ENCODE measurements around the gene RDH16.

RDH16 gene

DNA sequence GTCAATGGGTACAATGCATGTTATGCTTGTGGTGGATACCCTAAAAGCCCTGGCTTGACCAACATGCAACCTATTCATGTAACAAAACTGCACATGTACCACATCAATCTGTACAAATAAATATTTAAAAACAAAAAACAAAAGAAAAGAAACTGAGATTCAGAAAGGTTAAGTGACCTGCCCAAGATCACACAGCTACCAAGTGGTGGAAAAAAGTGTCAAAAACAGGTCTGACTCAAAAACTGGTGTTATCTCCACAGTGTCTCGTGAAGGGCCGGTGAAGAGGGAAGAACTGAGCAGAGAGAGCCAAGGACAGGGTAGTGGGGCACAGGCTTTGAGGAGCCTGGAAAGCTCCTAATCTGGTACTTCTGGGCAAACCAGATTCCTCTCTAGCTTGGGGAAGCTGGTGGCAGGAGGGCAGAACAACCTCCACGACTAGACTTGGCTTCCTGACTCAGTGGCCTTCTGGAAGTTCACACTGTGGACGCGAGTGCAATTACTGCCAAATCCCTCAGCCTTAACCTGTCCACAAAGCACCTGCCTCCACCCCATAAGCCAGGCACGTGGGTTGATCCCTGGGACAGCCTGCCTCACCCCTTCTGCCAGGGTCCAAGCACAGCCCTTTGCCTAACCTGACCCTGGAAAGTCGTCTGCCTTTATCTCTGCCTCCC, 33.4 kb upstream of the RDH16 start:
- Histone ChIP-seq H3K27me3 (ENCODE audit: insufficient read depth, low read depth) (no peaks in the 10 kb centered on the region), H2AFZ (ENCODE audit: low read depth) (peak overlapping the region; percentile 20; the same call in 1 of the 2 replicates), H3K79me2 (ENCODE audit: insufficient read depth, low read depth) (no peaks in the 10 kb centered on the region), H3K4me2 (peak overlapping the region; percentile 24), H3K36me3 (ENCODE audit: insufficient read depth) (no peaks in the 10 kb centered on the region), H3K9ac (no peak overlapping the region; the same call in 1 of the 2 replicates), H3K4me3 (IDR thresholded peaks at IDR 0.05; ENCODE audit: insufficient read depth, low read depth, low read length) (no peak overlapping the region), H4K20me1 (ENCODE audit: insufficient read depth) (no peaks in the 10 kb centered on the region), H3K4me1 (ENCODE audit: low read depth, poor library complexity, severe bottlenecking) (peaks cover 22% of the 10 kb centered on the region), H3K27ac (no peak overlapping the region; the same call in 1 of the 2 replicates)
- TF ChIP-seq, protein P1, sequence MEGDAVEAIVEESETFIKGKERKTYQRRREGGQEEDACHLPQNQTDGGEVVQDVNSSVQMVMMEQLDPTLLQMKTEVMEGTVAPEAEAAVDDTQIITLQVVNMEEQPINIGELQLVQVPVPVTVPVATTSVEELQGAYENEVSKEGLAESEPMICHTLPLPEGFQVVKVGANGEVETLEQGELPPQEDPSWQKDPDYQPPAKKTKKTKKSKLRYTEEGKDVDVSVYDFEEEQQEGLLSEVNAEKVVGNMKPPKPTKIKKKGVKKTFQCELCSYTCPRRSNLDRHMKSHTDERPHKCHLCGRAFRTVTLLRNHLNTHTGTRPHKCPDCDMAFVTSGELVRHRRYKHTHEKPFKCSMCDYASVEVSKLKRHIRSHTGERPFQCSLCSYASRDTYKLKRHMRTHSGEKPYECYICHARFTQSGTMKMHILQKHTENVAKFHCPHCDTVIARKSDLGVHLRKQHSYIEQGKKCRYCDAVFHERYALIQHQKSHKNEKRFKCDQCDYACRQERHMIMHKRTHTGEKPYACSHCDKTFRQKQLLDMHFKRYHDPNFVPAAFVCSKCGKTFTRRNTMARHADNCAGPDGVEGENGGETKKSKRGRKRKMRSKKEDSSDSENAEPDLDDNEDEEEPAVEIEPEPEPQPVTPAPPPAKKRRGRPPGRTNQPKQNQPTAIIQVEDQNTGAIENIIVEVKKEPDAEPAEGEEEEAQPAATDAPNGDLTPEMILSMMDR (conservative IDR thresholded peaks at IDR 0.05; ENCODE audit: low read depth, low read length), result no peak

DNA sequence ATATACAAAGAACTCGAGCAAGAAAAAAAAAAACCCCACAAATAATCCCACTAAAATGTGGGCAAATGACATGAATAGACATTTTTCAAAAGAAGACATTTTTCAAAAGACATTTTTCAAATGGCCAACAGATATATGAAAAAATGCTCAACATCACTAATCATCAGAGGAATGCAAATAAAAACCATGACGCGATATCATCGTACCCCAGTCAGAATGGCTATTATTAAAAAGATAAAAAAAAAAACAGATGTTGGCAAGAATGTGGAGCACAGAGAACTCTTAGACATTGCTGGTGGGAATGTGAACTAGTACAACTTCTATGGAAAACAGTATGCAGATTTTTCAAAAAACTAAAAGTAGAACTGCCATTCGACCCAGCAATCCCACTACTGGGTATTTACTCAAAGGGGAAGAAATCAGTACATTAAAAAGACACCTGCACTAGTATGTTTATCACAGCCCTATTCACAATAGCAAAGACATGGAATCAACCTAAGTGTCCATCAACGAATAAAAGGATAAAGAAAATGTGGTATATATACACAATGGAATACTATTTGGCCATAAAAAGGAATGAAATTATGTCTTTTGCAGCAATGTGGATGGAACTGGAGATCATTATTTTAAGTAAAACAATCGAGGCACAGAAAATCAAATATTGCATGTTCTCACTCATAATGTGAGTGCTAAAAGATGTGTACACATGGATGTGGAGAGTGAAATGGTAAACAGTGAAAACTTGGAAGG, 32.6 kb upstream of the RDH16 start:
- TF ChIP-seq, protein P1 (conservative IDR thresholded peaks at IDR 0.05; ENCODE audit: low read depth, low read length), result no peak
- Histone ChIP-seq H4K20me1 (ENCODE audit: insufficient read depth) (no peaks in the 10 kb centered on the region), H3K4me3 (IDR thresholded peaks at IDR 0.05; ENCODE audit: insufficient read depth, low read depth, low read length) (no peak overlapping the region), H2AFZ (ENCODE audit: low read depth) (no peak overlapping the region), H3K27me3 (ENCODE audit: insufficient read depth, low read depth) (no peaks in the 10 kb centered on the region), H3K27ac (no peak overlapping the region), H3K4me1 (ENCODE audit: low read depth, poor library complexity, severe bottlenecking) (peaks cover 22% of the 10 kb centered on the region), H3K79me2 (ENCODE audit: insufficient read depth, low read depth) (no peaks in the 10 kb centered on the region), H3K36me3 (ENCODE audit: insufficient read depth) (no peaks in the 10 kb centered on the region), H3K9ac (no peak overlapping the region), H3K4me2 (no peak overlapping the region)

DNA sequence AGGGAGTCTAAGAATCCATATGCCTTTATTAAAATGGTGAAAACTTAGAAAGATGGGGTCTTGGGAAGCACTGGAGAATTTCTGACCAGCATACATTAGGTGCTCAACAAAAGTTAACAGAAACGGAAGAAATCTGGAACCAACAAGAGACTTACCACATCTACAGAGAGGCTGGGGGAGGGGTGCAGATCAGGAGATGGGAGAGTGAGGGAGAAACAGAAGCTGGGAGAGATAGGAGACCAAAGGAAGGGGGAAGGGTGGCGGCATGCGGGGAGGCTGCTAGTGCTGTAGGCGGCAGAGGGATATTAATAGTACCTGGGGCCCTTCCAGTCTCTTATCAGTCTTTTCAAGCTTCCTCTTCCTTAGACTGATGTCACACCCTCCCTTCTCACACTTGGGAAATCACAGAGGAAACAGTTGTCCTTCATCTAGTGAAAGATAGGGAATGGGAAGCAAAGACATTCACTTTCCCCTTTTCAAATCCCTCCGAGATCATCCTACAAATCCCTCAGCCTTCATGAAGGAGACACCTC, 30.9 kb upstream of the RDH16 start:
- H4K20me1 ChIP-seq (ENCODE audit: insufficient read depth), result no peaks in the 10 kb centered on the region
- no peak overlapping the region for H3K4me3 ChIP-seq (IDR thresholded peaks at IDR 0.05; ENCODE audit: insufficient read depth, low read depth, low read length)
- H3K36me3 ChIP-seq (ENCODE audit: insufficient read depth), result no peaks in the 10 kb centered on the region
- H3K4me1 ChIP-seq (ENCODE audit: low read depth, poor library complexity, severe bottlenecking), result peaks cover 22% of the 10 kb centered on the region
- no peak overlapping the region for H3K4me2 ChIP-seq
- H3K27me3 ChIP-seq (ENCODE audit: insufficient read depth, low read depth), result no peaks in the 10 kb centered on the region
- no peak overlapping the region for H3K9ac ChIP-seq
- TF ChIP-seq, protein P1 (conservative IDR thresholded peaks at IDR 0.05; ENCODE audit: low read depth, low read length), result no peak
- H3K79me2 ChIP-seq (ENCODE audit: insufficient read depth, low read depth), result no peaks in the 10 kb centered on the region
- no peak overlapping the region for H3K27ac ChIP-seq
- H2AFZ ChIP-seq (ENCODE audit: low read depth), result no peak overlapping the region

DNA sequence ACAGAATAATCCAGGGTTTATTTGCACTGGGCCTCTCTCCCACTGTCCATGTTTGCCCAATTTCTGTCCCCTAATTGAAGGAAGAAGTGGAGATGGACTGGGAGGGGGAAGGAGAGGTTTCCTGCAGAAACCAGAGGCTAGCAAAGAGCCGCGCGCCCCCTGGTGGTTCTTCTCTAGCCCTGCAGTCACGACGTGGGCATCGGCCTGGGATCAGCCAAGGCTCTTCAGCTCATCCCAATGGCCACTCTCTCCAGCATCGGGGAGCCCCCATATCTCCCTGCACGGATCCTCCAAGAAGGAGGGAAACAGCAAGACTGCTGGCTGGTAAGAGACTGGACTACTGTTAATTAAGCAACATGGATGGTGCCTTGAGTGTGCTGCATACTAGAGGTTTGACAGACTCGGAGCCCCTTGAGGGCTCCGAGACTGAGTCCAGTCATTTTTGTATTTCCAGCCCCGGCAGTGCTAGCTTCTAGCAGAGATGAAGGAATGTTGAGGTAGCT, 30.2 kb upstream of the RDH16 start:
- TF ChIP-seq, protein P1 (conservative IDR thresholded peaks at IDR 0.05; ENCODE audit: low read depth, low read length), result peak; percentile 100
- H3K4me3 ChIP-seq (IDR thresholded peaks at IDR 0.05; ENCODE audit: insufficient read depth, low read depth, low read length), result no peak overlapping the region
- H3K27ac ChIP-seq, result no peak overlapping the region
- H2AFZ ChIP-seq (ENCODE audit: low read depth), result peak overlapping the region; percentile 12; the same call in 1 of the 2 replicates
- no peaks in the 10 kb centered on the region for H4K20me1 ChIP-seq (ENCODE audit: insufficient read depth)
- H3K79me2 ChIP-seq (ENCODE audit: insufficient read depth, low read depth), result no peaks in the 10 kb centered on the region
- no peak overlapping the region for H3K4me2 ChIP-seq
- H3K4me1 ChIP-seq (ENCODE audit: low read depth, poor library complexity, severe bottlenecking), result peaks cover 22% of the 10 kb centered on the region
- no peak overlapping the region for H3K9ac ChIP-seq
- H3K27me3 ChIP-seq (ENCODE audit: insufficient read depth, low read depth), result no peaks in the 10 kb centered on the region
- H3K36me3 ChIP-seq (ENCODE audit: insufficient read depth), result no peaks in the 10 kb centered on the region
